Trophoblast cell (in vitro differentiated cells and primary cell): ENCODE data around the gene FBP2.

Source experiments
- DNase-seq, 2 donors: peaks; one replicate each; pipeline ENCODE4 v3.0.0-alpha.2; 2016
- H2AFZ ChIP-seq: 2 replicates; pipeline ENCODE4 v1.6.1; 2013; ENCODE audit warnings: low read length, moderate library complexity, mild to moderate bottlenecking; ENCODE audit not compliant: insufficient read depth, poor library complexity
- H2AK5ac ChIP-seq: 2 replicates; pipeline ENCODE4 v1.6.1; 2013; ENCODE audit warnings: mild to moderate bottlenecking, low read length
- H2BK120ac ChIP-seq: 2 replicates; pipeline ENCODE4 v1.6.1; 2013; ENCODE audit warnings: low read length, mild to moderate bottlenecking, moderate library complexity; ENCODE audit not compliant: insufficient read depth, poor library complexity
- H2BK12ac ChIP-seq: 2 replicates; pipeline ENCODE4 v1.6.1; 2013; ENCODE audit warnings: mild to moderate bottlenecking, low read length, moderate library complexity
- H2BK5ac ChIP-seq: 2 replicates; pipeline ENCODE4 v1.6.1; 2013; ENCODE audit warnings: low read length, low read depth, moderate library complexity, mild to moderate bottlenecking; ENCODE audit not compliant: poor library complexity
- H3K14ac ChIP-seq: 2 replicates; pipeline ENCODE4 v1.6.1; 2013; ENCODE audit warnings: mild to moderate bottlenecking, low read length
- H3K18ac ChIP-seq: 2 replicates; pipeline ENCODE4 v1.6.1; 2013; ENCODE audit warnings: mild to moderate bottlenecking, low read length
- H3K23ac ChIP-seq: 2 replicates; pipeline ENCODE4 v1.6.1; 2013; ENCODE audit warnings: low read length
- H3K27ac ChIP-seq: 2 replicates; pipeline ENCODE4 v1.5.1; 2013; ENCODE audit warnings: low read depth, mild to moderate bottlenecking, inconsistent platforms, low read length, moderate library complexity
- H3K27me3 ChIP-seq: 2 replicates; pipeline ENCODE4 v1.6.1; 2013; ENCODE audit warnings: inconsistent platforms, mild to moderate bottlenecking, low read length, moderate library complexity; ENCODE audit not compliant: insufficient read depth
- H3K36me3 ChIP-seq, 2 experiments: 1 replicate in 1 of 2; 2 replicates in 1 of 2; pipeline ENCODE4 v1.6.1; 2013; ENCODE audit warnings: low read length in 2 of 2, mild to moderate bottlenecking in 2 of 2, moderate library complexity in 1 of 2; ENCODE audit not compliant: insufficient read depth in 2 of 2, control insufficient read depth in 1 of 2
- H3K4ac ChIP-seq: 2 replicates; pipeline ENCODE4 v1.6.1; 2013; ENCODE audit warnings: low read depth, mild to moderate bottlenecking, low read length, moderate library complexity
- H3K4me1 ChIP-seq, 2 experiments: 1 replicate in 1 of 2; 2 replicates in 1 of 2; pipeline ENCODE4 v1.6.1; 2013; ENCODE audit warnings: low read length in 2 of 2, mild to moderate bottlenecking in 2 of 2, moderate library complexity in 1 of 2; ENCODE audit not compliant: insufficient read depth in 2 of 2, control insufficient read depth in 1 of 2
- H3K4me2 ChIP-seq: 2 replicates; pipeline ENCODE4 v1.6.1; 2013; ENCODE audit warnings: inconsistent platforms, mild to moderate bottlenecking, low read length, moderate library complexity
- H3K4me3 ChIP-seq: 2 replicates; pipeline ENCODE4 v1.5.1; 2013; ENCODE audit warnings: mild to moderate bottlenecking, low read depth, low read length, inconsistent platforms
- H3K79me1 ChIP-seq: one replicate; pipeline ENCODE4 v1.6.1; 2013; ENCODE audit warnings: low read length
- H3K79me2 ChIP-seq: 2 replicates; pipeline ENCODE4 v1.6.1; 2013; ENCODE audit warnings: low read length, mild to moderate bottlenecking; ENCODE audit not compliant: control insufficient read depth, insufficient read depth, poor library complexity
- H3K9ac ChIP-seq: 2 replicates; pipeline ENCODE4 v1.6.1; 2013; ENCODE audit warnings: mild to moderate bottlenecking, low read length
- H3K9me3 ChIP-seq: 2 replicates; pipeline ENCODE4 v1.6.1; 2013; ENCODE audit warnings: low read depth, mild to moderate bottlenecking, control low read depth, inconsistent platforms, low read length; ENCODE audit not compliant: insufficient read depth
- H4K12ac ChIP-seq: 2 replicates; pipeline ENCODE4 v1.6.1; 2013; ENCODE audit warnings: low read depth, mild to moderate bottlenecking, low read length, moderate library complexity
- H4K8ac ChIP-seq: 2 replicates; pipeline ENCODE4 v1.6.1; 2013; ENCODE audit warnings: low read depth, mild to moderate bottlenecking, low read length, moderate library complexity
- H4K91ac ChIP-seq: one replicate; pipeline ENCODE4 v1.6.1; 2013; ENCODE audit warnings: low read depth, mild to moderate bottlenecking, low read length, moderate library complexity
- WGBS: extraction: QIAGEN DNeasy Blood & Tissue Kit; methylation state at CpG from one replicate; pipeline ENCODE4 v1.1.7; 2013; ENCODE audit warnings: missing lambda C conversion rate; ENCODE audit not compliant: insufficient read length, insufficient coverage; ENCODE audit errors: extremely low coverage; 5-methylcytosine and 5-hydroxymethylcytosine counted together

The FBP2 gene

DNA sequence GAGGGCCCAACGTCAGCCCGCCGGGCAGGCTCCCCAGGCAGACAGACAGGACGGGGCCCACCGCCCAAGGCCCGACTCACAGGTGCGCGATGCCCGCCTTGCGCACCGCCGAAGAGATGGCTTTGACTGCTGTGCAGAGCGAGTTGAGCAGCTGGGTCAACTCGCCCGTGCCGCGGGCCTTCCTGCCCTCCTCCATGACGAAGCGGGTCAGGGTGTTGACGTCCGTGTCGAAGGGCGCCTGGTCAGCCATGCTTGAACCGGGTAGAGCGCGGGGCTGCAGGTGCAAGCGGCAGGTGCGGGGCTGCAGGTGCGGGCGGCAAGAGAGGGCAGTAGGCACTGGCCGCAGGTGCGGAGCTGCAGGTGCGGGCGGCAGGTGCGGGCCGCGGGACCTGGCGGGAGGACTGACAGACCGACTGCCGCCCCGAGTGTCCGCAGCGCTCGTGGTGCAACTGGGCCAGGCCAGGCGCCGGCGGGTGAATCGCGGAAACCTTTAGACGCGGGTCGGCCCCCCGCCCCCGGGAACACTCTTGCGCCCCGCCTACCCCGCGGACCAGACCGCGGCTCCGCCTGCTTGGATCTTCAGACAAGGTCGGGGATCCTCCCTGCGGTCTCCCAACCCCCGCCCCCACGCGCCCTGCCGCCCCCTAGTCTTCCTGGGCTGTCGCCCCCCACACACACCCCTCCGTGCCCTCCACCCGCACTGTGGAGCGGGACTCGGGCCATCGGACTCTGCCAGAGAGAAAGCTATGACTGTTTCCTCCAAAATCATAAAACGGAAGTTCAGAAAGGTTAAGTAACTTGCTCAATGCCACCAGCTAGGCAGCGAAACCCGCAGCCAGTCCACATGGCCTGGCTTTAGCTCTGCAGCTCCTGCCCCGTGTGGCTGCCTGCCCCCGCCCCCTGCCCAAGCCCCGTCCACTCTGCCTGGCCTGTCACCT lies 45.7 kb upstream of the FBP2 start, which contains the start of gene FBP1:
Gene FBP1, minus strand, starts transcription at position 458 of the 938 bp plus-strand sequence. Its CDS starts 208 bp downstream, at position 250.
- no CpG with 5 or more reads among the region's 79 CpGs for WGBS
- Histone ChIP-seq H3K4me2 (peak within 1 kb of the TSS; percentile 44), H2BK120ac (no peak within 1 kb of the TSS), H3K18ac (no peak within 1 kb of the TSS), H3K79me1 (peaks cover 3% of the 10 kb centered on the region), H3K14ac (no peak within 1 kb of the TSS), H4K12ac (no peak within 1 kb of the TSS), H3K9me3 (no peaks in the 10 kb centered on the region), H3K27me3 (peaks cover 37% of the 10 kb centered on the region), H4K8ac (no peak within 1 kb of the TSS), H3K4ac (no peak within 1 kb of the TSS), H3K4me1 (peaks cover 10 to 13% of the 10 kb centered on the region in 2 experiments), H2BK12ac (no peak within 1 kb of the TSS), H3K36me3 (no peaks in the 10 kb centered on the region), H2AK5ac (no peak within 1 kb of the TSS), H2BK5ac (no peak within 1 kb of the TSS), H3K4me3 (peak within 1 kb of the TSS; percentile 47), H4K91ac (no peak within 1 kb of the TSS), H3K23ac (no peak within 1 kb of the TSS), H2AFZ (no peak within 1 kb of the TSS), H3K79me2 (no peaks in the 10 kb centered on the region), H3K9ac (no peak within 1 kb of the TSS), H3K27ac (no peak within 1 kb of the TSS)
- DNase-seq = peak; percentile 74 to 75

DNA sequence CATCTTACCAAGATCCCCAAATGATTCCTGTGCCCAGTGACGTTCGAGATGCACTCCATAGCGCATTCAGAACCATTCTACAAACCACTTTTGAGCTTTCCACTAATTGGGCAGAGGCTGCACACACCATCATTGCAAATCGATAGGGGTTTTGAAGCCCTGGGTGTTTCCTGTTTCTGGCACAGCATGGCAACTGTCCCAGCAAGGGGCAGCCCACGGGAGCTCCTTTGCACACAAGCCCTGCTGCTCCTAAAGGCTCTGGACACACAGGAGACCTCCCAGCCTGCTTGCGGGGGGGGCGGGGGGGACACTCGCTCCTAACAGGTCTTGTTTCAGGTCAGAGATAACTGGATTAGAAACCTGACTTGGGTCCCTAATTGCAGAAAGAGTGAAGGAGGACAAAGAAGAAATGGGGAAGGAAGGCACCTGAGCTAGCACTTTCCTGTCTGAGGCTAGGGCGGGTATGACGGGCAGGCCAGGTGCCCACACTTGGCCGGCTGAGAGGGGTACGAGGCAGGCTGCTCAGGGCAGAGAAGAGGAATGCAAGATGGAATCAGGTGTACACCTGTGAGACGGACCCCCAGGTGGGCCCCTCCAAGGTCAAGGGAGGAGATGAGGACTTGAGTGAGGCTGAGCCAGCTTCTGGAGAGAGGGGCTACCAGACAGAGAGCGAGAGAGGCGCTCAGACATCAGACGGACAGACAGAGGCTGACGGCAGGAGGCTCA lies 44.9 kb upstream of the FBP2 start:
- whole genome bisulfite sequencing = no CpG with 5 or more reads among the region's 17 CpGs
- H3K4ac ChIP-seq = no peak overlapping the region
- no peak for DNase-seq

DNA sequence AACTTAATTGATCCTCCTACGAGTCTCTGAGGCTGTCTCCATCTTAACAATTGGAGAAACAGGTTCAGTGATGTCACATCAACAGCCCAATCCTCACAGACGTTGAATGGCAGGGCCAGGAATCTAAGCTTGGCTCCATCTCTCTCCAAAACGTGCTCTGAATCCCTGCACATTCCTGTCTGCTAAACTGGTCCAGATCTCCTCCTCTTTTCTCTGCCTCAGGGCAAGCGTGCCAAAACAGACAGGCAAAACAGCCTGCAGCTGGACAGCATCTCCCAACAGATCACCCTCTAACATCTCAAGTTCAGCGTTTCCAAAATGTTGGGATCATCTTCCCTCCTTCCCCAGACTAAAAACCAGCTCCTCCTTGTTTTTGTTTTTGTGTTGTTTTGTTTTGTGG lies 39.1 kb upstream of the FBP2 start:
- no peaks in the 10 kb centered on the region for H3K79me1 ChIP-seq
- no peak overlapping the region for H3K4me2 ChIP-seq
- no peaks in the 10 kb centered on the region for H3K4me1 ChIP-seq
- no CpG with 5 or more reads among the region's 5 CpGs for WGBS
- no peak overlapping the region for H3K4ac ChIP-seq
- no peak overlapping the region for H4K91ac ChIP-seq
- no peak overlapping the region for H3K18ac ChIP-seq
- no peak overlapping the region for H3K27ac ChIP-seq
- H3K14ac ChIP-seq = no peak overlapping the region
- no peaks in the 10 kb centered on the region for H3K36me3 ChIP-seq
- no peaks in the 10 kb centered on the region for H3K79me2 ChIP-seq
- no peak overlapping the region for H4K8ac ChIP-seq
- no peak overlapping the region for H3K9ac ChIP-seq
- H4K12ac ChIP-seq = no peak overlapping the region
- H3K4me3 ChIP-seq = no peak overlapping the region
- no peak overlapping the region for H2BK5ac ChIP-seq
- DNase-seq = peak in 1 of 2 donors; percentile 17
- no peak overlapping the region for H2BK12ac ChIP-seq
- no peak overlapping the region for H2AK5ac ChIP-seq
- no peak overlapping the region for H2BK120ac ChIP-seq
- peaks cover 4% of the 10 kb centered on the region for H3K27me3 ChIP-seq
- H2AFZ ChIP-seq = no peak overlapping the region
- H3K9me3 ChIP-seq = no peaks in the 10 kb centered on the region
- no peak overlapping the region for H3K23ac ChIP-seq

More for the DNA sequence above, 44.9 kb upstream of the FBP2 start:
- Histone ChIP-seq H3K9ac (no peak overlapping the region), H3K4me1 (peaks cover 10 to 13% of the 10 kb centered on the region in 2 experiments), H3K4me2 (peak overlapping the region; percentile 44), H3K27me3 (peaks cover 37% of the 10 kb centered on the region), H3K23ac (no peak overlapping the region), H2AFZ (no peak overlapping the region), H2BK12ac (no peak overlapping the region), H3K27ac (no peak overlapping the region), H3K14ac (no peak overlapping the region), H3K79me1 (peaks cover 3% of the 10 kb centered on the region), H4K91ac (no peak overlapping the region), H3K79me2 (no peaks in the 10 kb centered on the region), H4K8ac (no peak overlapping the region), H3K18ac (no peak overlapping the region), H3K36me3 (no peaks in the 10 kb centered on the region), H2AK5ac (no peak overlapping the region), H4K12ac (no peak overlapping the region), H2BK120ac (no peak overlapping the region), H2BK5ac (no peak overlapping the region), H3K9me3 (no peaks in the 10 kb centered on the region), H3K4me3 (no peak overlapping the region)

GRCh38 chr9:94631599-94631998 lies 38.0 kb upstream of the FBP2 start:
- Histone ChIP-seq H3K79me2 (no peaks in the 10 kb centered on the region), H2BK120ac (no peak overlapping the region), H3K79me1 (no peaks in the 10 kb centered on the region), H2BK5ac (no peak overlapping the region), H4K91ac (no peak overlapping the region), H3K14ac (no peak overlapping the region), H3K4me2 (no peak overlapping the region), H3K4me3 (no peak overlapping the region), H4K8ac (no peak overlapping the region), H2AK5ac (no peak overlapping the region), H3K9me3 (no peaks in the 10 kb centered on the region), H2AFZ (no peak overlapping the region), H3K27me3 (peaks cover 4% of the 10 kb centered on the region), H3K27ac (no peak overlapping the region), H4K12ac (no peak overlapping the region), H2BK12ac (no peak overlapping the region), H3K36me3 (no peaks in the 10 kb centered on the region), H3K23ac (no peak overlapping the region), H3K18ac (no peak overlapping the region), H3K4me1 (no peaks in the 10 kb centered on the region), H3K9ac (no peak overlapping the region), H3K4ac (no peak overlapping the region)
- WGBS = no CpG with 5 or more reads among the region's 8 CpGs
- no peak for DNase-seq
